Mesenchymal stem cell (in vitro differentiated cells and primary cell): ENCODE data around the gene COIL.

Experiments used
- DNase-seq: peaks from one replicate; pipeline ENCODE4 v3.0.0-alpha.2; 2013
- H2AFZ ChIP-seq: one replicate; pipeline ENCODE4 v1.6.1; 2013; ENCODE audit warnings: low read depth, mild to moderate bottlenecking, control low read depth, inconsistent platforms, low read length, moderate library complexity
- H2AK5ac ChIP-seq: 2 replicates; pipeline ENCODE4 v1.6.1; 2013; ENCODE audit warnings: low read length, moderate library complexity, mild to moderate bottlenecking, inconsistent platforms; ENCODE audit not compliant: severe bottlenecking
- H2BK120ac ChIP-seq: one replicate; pipeline ENCODE4 v1.6.1; 2013; ENCODE audit warnings: low read depth, mild to moderate bottlenecking, inconsistent platforms, low read length, moderate library complexity
- H2BK12ac ChIP-seq, 2 experiments: one replicate each; pipeline ENCODE4 v1.6.1; 2013; ENCODE audit warnings: inconsistent platforms in 2 of 2, low read length in 2 of 2, mild to moderate bottlenecking in 2 of 2, moderate library complexity in 2 of 2, control low read depth in 1 of 2
- H2BK15ac ChIP-seq: one replicate; pipeline ENCODE4 v1.6.1; 2013; ENCODE audit warnings: mild to moderate bottlenecking, low read depth, inconsistent platforms; ENCODE audit not compliant: poor library complexity, severe bottlenecking
- H2BK5ac ChIP-seq: 2 replicates; pipeline ENCODE4 v1.6.1; 2013; ENCODE audit warnings: low read depth, mild to moderate bottlenecking, low read length, control low read depth, inconsistent platforms; ENCODE audit not compliant: poor library complexity, severe bottlenecking
- H3K14ac ChIP-seq, 2 experiments: one replicate each; pipeline ENCODE4 v1.6.1; 2013; ENCODE audit warnings: inconsistent platforms in 2 of 2, low read length in 2 of 2, control low read depth in 1 of 2, mild to moderate bottlenecking in 1 of 2, moderate library complexity in 1 of 2
- H3K18ac ChIP-seq, 2 experiments: one replicate each; pipeline ENCODE4 v1.6.1; 2013; ENCODE audit warnings: inconsistent platforms in 2 of 2, low read length in 2 of 2, control low read depth in 1 of 2, low read depth in 1 of 2, mild to moderate bottlenecking in 1 of 2
- H3K23ac ChIP-seq, 2 experiments: one replicate each; pipeline ENCODE4 v1.6.1; 2013; ENCODE audit warnings: inconsistent platforms in 2 of 2, low read length in 2 of 2, mild to moderate bottlenecking in 2 of 2, moderate library complexity in 2 of 2, control low read depth in 1 of 2
- H3K27ac ChIP-seq: 2 replicates; pipeline ENCODE4 v1.5.1; 2013; ENCODE audit warnings: mild to moderate bottlenecking, moderate library complexity, low read length, control low read depth, inconsistent platforms; ENCODE audit not compliant: poor library complexity, severe bottlenecking
- H3K27me3 ChIP-seq, 2 experiments: 2 replicates each; pipeline versions ENCODE4 v1.6.1 to v1.7.0; 2013; ENCODE audit warnings: low read length in 2 of 2, mild to moderate bottlenecking in 2 of 2, moderate library complexity in 2 of 2, control low read depth in 1 of 2, inconsistent platforms in 1 of 2; ENCODE audit not compliant: control insufficient read depth in 1 of 2, insufficient read depth in 1 of 2
- H3K36me3 ChIP-seq, 2 experiments: 2 replicates each; pipeline versions ENCODE4 v1.6.1 to v1.7.0; 2013; ENCODE audit warnings: low read length in 2 of 2, control low read depth in 1 of 2, inconsistent platforms in 1 of 2, low read depth in 1 of 2, mild to moderate bottlenecking in 1 of 2; ENCODE audit not compliant: insufficient read depth in 2 of 2, control insufficient read depth in 1 of 2
- H3K4ac ChIP-seq, 2 experiments: one replicate each; pipeline ENCODE4 v1.6.1; 2013; ENCODE audit warnings: inconsistent platforms in 2 of 2, low read length in 2 of 2, mild to moderate bottlenecking in 2 of 2, moderate library complexity in 2 of 2, control low read depth in 1 of 2, low read depth in 1 of 2
- H3K4me1 ChIP-seq: 2 replicates; pipeline ENCODE4 v1.6.1; 2013; ENCODE audit warnings: low read depth, low read length, control low read depth; ENCODE audit not compliant: control insufficient read depth, insufficient read depth
- H3K4me2 ChIP-seq: 2 replicates; pipeline ENCODE4 v1.6.1; 2013; ENCODE audit warnings: low read length, mild to moderate bottlenecking, inconsistent platforms; ENCODE audit not compliant: poor library complexity, severe bottlenecking
- H3K4me3 ChIP-seq, 2 experiments: 2 replicates each; pipeline versions ENCODE4 v1.5.1 to v1.7.0; 2013; ENCODE audit warnings: low read length in 2 of 2, mild to moderate bottlenecking in 2 of 2, control low read depth in 1 of 2, low read depth in 1 of 2; ENCODE audit not compliant: insufficient read depth in 1 of 2
- H3K79me1 ChIP-seq: replicated peaks from 2 replicates; pipeline ENCODE4 v1.6.1; 2013; ENCODE audit warnings: mild to moderate bottlenecking, control low read depth, low read length, inconsistent platforms; ENCODE audit not compliant: poor library complexity, severe bottlenecking
- H3K9ac ChIP-seq: 2 replicates; pipeline ENCODE4 v1.7.0; 2013; ENCODE audit warnings: mild to moderate bottlenecking, low read length, moderate library complexity
- H3K9me3 ChIP-seq: 2 replicates; pipeline ENCODE4 v1.7.0; 2013; ENCODE audit warnings: mild to moderate bottlenecking, low read length; ENCODE audit not compliant: control insufficient read depth
- H4K8ac ChIP-seq: one replicate; pipeline ENCODE4 v1.6.1; 2013; ENCODE audit warnings: inconsistent platforms, mild to moderate bottlenecking, low read length, moderate library complexity
- H4K91ac ChIP-seq: one replicate; pipeline ENCODE4 v1.6.1; 2013; ENCODE audit warnings: mild to moderate bottlenecking, low read length, inconsistent platforms
- WGBS: methylation state at CpG from one replicate; pipeline ENCODE4 v1.1.7; 2013; ENCODE audit warnings: mixed read lengths; 5-methylcytosine and 5-hydroxymethylcytosine counted together

COIL gene

GRCh38 chr17:56926704-56927103 lies 34.1 kb downstream of the COIL start:
- H3K4ac ChIP-seq, result no peak overlapping the region

GRCh38 chr17:56926270-56926669 lies 34.6 kb downstream of the COIL start:
- no peak overlapping the region for H3K23ac ChIP-seq
- no peak for DNase-seq
- no peak overlapping the region for H3K27ac ChIP-seq
- no peak overlapping the region for H3K4me2 ChIP-seq
- no peak overlapping the region for H2AK5ac ChIP-seq
- no peak overlapping the region for H3K14ac ChIP-seq
- no peak overlapping the region for H2BK5ac ChIP-seq
- no peak overlapping the region for H3K4ac ChIP-seq
- no peaks in the 10 kb centered on the region for H3K27me3 ChIP-seq
- no peaks in the 10 kb centered on the region for H3K36me3 ChIP-seq
- H4K91ac ChIP-seq, result no peak overlapping the region
- no peak overlapping the region for H3K18ac ChIP-seq
- H2BK12ac ChIP-seq, result no peak overlapping the region
- peaks cover 18% of the 10 kb centered on the region for H3K9me3 ChIP-seq
- H3K79me1 ChIP-seq, result no peaks in the 10 kb centered on the region
- no peaks in the 10 kb centered on the region for H3K4me1 ChIP-seq
- H4K8ac ChIP-seq, result no peak overlapping the region
- no peak overlapping the region for H2AFZ ChIP-seq
- H2BK120ac ChIP-seq, result no peak overlapping the region
- H3K9ac ChIP-seq, result no peak overlapping the region
- H2BK15ac ChIP-seq, result no peak overlapping the region
- H3K4me3 ChIP-seq, result no peak overlapping the region

More at GRCh38 chr17:56926704-56927103, 34.1 kb downstream of the COIL start:
- H2AFZ ChIP-seq, result no peak overlapping the region
- no peak overlapping the region for H2BK15ac ChIP-seq
- no peaks in the 10 kb centered on the region for H3K4me1 ChIP-seq
- no peak for DNase-seq
- no peak overlapping the region for H2AK5ac ChIP-seq
- WGBS, result 75% methylated on average over 2 of the region's 2 CpGs
- no peak overlapping the region for H3K14ac ChIP-seq
- no peaks in the 10 kb centered on the region for H3K79me1 ChIP-seq
- no peak overlapping the region for H3K9ac ChIP-seq
- H4K91ac ChIP-seq, result no peak overlapping the region
- no peak overlapping the region for H2BK5ac ChIP-seq
- H3K18ac ChIP-seq, result no peak overlapping the region
- no peak overlapping the region for H3K4me3 ChIP-seq
- H3K36me3 ChIP-seq, result no peaks in the 10 kb centered on the region
- no peak overlapping the region for H3K27ac ChIP-seq
- H3K27me3 ChIP-seq, result no peaks in the 10 kb centered on the region
- H2BK120ac ChIP-seq, result no peak overlapping the region
- no peak overlapping the region for H2BK12ac ChIP-seq
- H3K23ac ChIP-seq, result no peak overlapping the region
- no peak overlapping the region for H4K8ac ChIP-seq
- H3K4me2 ChIP-seq, result no peak overlapping the region
- peaks cover 18% of the 10 kb centered on the region for H3K9me3 ChIP-seq

GRCh38 chr17:56925088-56925487 lies 35.8 kb downstream of the COIL start:
- no peak overlapping the region for H4K91ac ChIP-seq
- no peak overlapping the region for H3K14ac ChIP-seq
- no peak overlapping the region for H2BK15ac ChIP-seq
- H3K4ac ChIP-seq, result no peak overlapping the region
- no peaks in the 10 kb centered on the region for H3K27me3 ChIP-seq
- 94% methylated on average over 2 of the region's 2 CpGs for WGBS
- no peaks in the 10 kb centered on the region for H3K4me1 ChIP-seq
- H3K4me3 ChIP-seq, result no peak overlapping the region
- no peak overlapping the region for H2BK5ac ChIP-seq
- H3K79me1 ChIP-seq, result no peaks in the 10 kb centered on the region
- no peak overlapping the region for H3K18ac ChIP-seq
- no peaks in the 10 kb centered on the region for H3K36me3 ChIP-seq
- no peak overlapping the region for H2AK5ac ChIP-seq
- H3K23ac ChIP-seq, result no peak overlapping the region
- no peak overlapping the region for H2BK120ac ChIP-seq
- H3K9me3 ChIP-seq, result peaks cover 9% of the 10 kb centered on the region
- no peak overlapping the region for H2BK12ac ChIP-seq
- no peak overlapping the region for H3K9ac ChIP-seq
- no peak overlapping the region for H3K4me2 ChIP-seq
- DNase-seq, result no peak
- no peak overlapping the region for H2AFZ ChIP-seq
- H3K27ac ChIP-seq, result no peak overlapping the region
- H4K8ac ChIP-seq, result no peak overlapping the region

- no peak overlapping the region for H3K4ac ChIP-seq
- no peak overlapping the region for H4K91ac ChIP-seq
- no peak overlapping the region for H3K23ac ChIP-seq
- H2AFZ ChIP-seq, result no peak overlapping the region
- peaks cover 3% of the 10 kb centered on the region for H3K4me1 ChIP-seq
- no peak overlapping the region for H2AK5ac ChIP-seq
- no peak overlapping the region for H2BK15ac ChIP-seq
- no peak overlapping the region for H3K18ac ChIP-seq
- no peaks in the 10 kb centered on the region for H3K79me1 ChIP-seq
- H3K27ac ChIP-seq, result no peak overlapping the region
- H3K4me2 ChIP-seq, result no peak overlapping the region
- no peak overlapping the region for H2BK12ac ChIP-seq
- peaks cover 7% of the 10 kb centered on the region for H3K9me3 ChIP-seq
- WGBS, result 50% methylated on average over 1 of the region's 1 CpG
- no peak overlapping the region for H4K8ac ChIP-seq
- H3K14ac ChIP-seq, result no peak overlapping the region
- no peaks in the 10 kb centered on the region for H3K27me3 ChIP-seq
- H3K9ac ChIP-seq, result no peak overlapping the region
- H3K36me3 ChIP-seq, result no peaks in the 10 kb centered on the region
- DNase-seq, result no peak
- no peak overlapping the region for H2BK5ac ChIP-seq
- H3K4me3 ChIP-seq, result no peak overlapping the region
- H2BK120ac ChIP-seq, result no peak overlapping the region
Observed at GRCh38 chr17:56919717-56920116, 41.1 kb downstream of the COIL start.
